Tibial nerve (tissue), 3 donors: Measurements from ENCODE around the gene MED20.

ENCODE experiments used
- CTCF ChIP-seq, 5 experiments: fragments of 200-600 bp in 3 of 5; fragments of 450-650 bp in 2 of 5; sonication (generic) in 3 of 5; IDR thresholded peaks; one replicate each; pipeline ENCODE4 v1.5.1; 2016 to 2019; ENCODE audit warnings: antibody characterized with exemption in 5 of 5, mild to moderate bottlenecking in 3 of 5, moderate library complexity in 2 of 5
- POLR2A ChIP-seq, 2 donors: fragments of 450-650 bp; IDR thresholded peaks; one replicate each; pipeline ENCODE4 v1.6.1; 2017; ENCODE audit warnings: antibody characterized with exemption in 2 of 2, mild to moderate bottlenecking in 2 of 2, moderate library complexity in 2 of 2

DNA sequence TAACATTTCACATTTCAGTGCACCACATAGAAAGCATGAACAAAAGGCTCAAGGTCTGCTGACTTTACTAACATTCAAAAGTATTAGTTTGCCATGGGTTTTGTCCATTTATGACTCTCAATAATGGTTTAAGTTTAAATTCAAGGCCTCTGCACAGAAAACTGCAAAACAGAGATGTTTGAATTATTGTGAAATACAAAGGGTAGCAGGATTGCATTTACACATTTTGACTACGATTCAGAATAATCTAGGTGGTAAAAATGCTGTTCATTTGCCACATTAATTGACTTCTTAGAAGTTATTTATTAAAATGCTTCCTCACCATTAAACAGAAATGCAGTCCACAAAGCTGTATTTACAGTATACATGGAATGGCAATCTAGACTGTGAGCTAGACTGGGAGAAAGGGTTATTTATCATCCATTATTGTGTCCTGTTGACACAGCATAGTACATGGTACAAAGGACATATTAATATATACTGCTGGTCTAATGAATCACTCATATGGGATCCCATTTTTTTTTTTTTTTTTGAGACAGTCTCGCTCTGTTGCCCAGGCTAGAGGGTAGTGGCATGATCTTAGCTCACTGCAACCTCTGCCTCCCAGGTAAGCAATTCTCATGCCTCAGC, 43.8 kb downstream of the MED20 start:
- TF ChIP-seq CTCF (IDR thresholded peaks at IDR 0.05) (no peak), POLR2A (IDR thresholded peaks at IDR 0.05) (no peak)
